Measurements from ENCODE around the gene PIM3. TPM values are rescaled to one million over a fixed set of nuclear protein-coding genes. Genes with fewer than 3 reads are reported as not detected.

PIM3 gene
- total RNA-seq, 4 donors from 2014 or later = 43.8 to 75.7 (median 52.1) TPM

DNA sequence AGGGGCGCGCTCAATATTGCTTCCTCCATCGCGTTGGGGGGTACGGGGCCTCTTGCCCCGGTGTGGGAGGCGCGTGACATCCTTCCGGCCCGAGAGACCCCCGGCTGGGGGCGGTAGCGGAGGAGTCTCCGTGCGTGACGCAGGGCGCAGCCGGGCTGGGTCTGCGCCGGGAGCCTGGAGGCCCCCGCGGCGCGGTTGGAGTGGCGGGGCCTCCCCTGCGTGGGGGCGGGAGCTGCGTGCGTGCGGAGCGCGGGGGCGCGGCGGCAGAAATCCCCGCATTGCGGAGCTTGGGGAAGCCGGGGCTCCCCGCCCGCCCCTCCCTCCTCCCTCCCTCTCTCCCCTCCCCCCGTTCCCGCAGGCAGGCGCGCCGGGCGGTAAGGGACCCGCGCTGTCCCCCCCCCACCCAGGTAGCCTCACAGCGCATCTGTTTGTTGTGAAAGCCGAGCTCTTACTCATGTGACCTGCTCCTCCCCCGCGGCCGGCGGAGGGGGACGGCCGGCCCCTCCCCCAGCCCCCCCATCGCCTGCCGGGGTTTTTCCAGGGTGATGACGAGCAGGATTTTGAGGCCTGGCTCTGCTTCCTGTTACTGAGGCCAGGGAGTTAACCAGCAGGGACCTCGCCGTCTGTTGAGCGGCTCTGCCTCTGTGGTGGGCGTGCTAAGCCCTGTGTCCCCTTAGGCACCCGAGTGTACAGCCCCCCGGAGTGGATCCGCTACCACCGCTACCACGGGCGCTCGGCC is 1.6 kb downstream of the PIM3 start:
- peak in 2 of 4 donors; percentile 14 to 69 for TF ChIP-seq POLR2A (IDR thresholded peaks at IDR 0.05)
- TF ChIP-seq, protein P1, sequence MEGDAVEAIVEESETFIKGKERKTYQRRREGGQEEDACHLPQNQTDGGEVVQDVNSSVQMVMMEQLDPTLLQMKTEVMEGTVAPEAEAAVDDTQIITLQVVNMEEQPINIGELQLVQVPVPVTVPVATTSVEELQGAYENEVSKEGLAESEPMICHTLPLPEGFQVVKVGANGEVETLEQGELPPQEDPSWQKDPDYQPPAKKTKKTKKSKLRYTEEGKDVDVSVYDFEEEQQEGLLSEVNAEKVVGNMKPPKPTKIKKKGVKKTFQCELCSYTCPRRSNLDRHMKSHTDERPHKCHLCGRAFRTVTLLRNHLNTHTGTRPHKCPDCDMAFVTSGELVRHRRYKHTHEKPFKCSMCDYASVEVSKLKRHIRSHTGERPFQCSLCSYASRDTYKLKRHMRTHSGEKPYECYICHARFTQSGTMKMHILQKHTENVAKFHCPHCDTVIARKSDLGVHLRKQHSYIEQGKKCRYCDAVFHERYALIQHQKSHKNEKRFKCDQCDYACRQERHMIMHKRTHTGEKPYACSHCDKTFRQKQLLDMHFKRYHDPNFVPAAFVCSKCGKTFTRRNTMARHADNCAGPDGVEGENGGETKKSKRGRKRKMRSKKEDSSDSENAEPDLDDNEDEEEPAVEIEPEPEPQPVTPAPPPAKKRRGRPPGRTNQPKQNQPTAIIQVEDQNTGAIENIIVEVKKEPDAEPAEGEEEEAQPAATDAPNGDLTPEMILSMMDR (IDR thresholded peaks at IDR 0.05) = no peak
- no peaks in the 10 kb centered on the region for H3K9me3 ChIP-seq
- H3K27ac ChIP-seq = peak overlapping the region; percentile 95 to 100 (median 99)
- intact Hi-C loops (cut with DNase I) = no loop called here
- peaks cover 53 to 69% (median 57%) of the 10 kb centered on the region in 3 donors for H3K4me1 ChIP-seq
- no peak for DNase-seq
- H3K36me3 ChIP-seq = peaks cover 23 to 45% (median 29%) of the 10 kb centered on the region in 3 donors
- H3K27me3 ChIP-seq = no peaks in the 10 kb centered on the region
- WGBS, 2 donors = 20% methylated on average over 1 of the region's 70 CpGs; no CpG with 5 or more reads in 1 of the 2 donors
- H3K4me3 ChIP-seq = peak overlapping the region; percentile 70 to 92 (median 82)

DNA sequence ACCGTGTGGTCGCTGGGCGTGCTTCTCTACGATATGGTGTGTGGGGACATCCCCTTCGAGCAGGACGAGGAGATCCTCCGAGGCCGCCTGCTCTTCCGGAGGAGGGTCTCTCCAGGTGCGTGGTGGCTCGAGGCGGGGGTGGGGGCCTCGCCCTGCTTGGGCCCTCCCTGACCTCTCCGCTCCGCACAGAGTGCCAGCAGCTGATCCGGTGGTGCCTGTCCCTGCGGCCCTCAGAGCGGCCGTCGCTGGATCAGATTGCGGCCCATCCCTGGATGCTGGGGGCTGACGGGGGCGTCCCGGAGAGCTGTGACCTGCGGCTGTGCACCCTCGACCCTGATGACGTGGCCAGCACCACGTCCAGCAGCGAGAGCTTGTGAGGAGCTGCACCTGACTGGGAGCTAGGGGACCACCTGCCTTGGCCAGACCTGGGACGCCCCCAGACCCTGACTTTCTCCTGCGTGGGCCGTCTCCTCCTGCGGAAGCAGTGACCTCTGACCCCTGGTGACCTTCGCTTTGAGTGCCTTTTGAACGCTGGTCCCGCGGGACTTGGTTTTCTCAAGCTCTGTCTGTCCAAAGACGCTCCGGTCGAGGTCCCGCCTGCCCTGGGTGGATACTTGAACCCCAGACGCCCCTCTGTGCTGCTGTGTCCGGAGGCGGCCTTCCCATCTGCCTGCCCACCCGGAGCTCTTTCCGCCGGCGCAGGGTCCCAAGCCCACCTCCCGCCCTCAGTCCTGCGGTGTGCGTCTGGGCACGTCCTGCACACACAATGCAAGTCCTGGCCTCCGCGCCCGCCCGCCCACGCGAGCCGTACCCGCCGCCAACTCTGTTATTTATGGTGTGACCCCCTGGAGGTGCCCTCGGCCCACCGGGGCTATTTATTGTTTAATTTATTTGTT is 2.4 kb downstream of the PIM3 start:
- no peak for DNase-seq
- peak overlapping the region; percentile 70 to 92 (median 82) for H3K4me3 ChIP-seq
- no peaks in the 10 kb centered on the region for H3K9me3 ChIP-seq
- peak overlapping the region; percentile 95 to 100 (median 99) for H3K27ac ChIP-seq
- H3K4me1 ChIP-seq = peaks cover 61 to 77% (median 65%) of the 10 kb centered on the region in 3 donors
- intact Hi-C loops (cut with DNase I) = no loop called here
- TF ChIP-seq, protein P1 (IDR thresholded peaks at IDR 0.05) = peak in 1 of 6 experiments; percentile 3
- TF ChIP-seq POLR2A (IDR thresholded peaks at IDR 0.05) = no peak
- 27 to 46% methylated on average over 10 to 27 of the region's 63 CpGs for WGBS, 2 donors
- H3K27me3 ChIP-seq = no peaks in the 10 kb centered on the region
- H3K36me3 ChIP-seq = peaks cover 23 to 45% (median 29%) of the 10 kb centered on the region in 3 donors

DNA sequence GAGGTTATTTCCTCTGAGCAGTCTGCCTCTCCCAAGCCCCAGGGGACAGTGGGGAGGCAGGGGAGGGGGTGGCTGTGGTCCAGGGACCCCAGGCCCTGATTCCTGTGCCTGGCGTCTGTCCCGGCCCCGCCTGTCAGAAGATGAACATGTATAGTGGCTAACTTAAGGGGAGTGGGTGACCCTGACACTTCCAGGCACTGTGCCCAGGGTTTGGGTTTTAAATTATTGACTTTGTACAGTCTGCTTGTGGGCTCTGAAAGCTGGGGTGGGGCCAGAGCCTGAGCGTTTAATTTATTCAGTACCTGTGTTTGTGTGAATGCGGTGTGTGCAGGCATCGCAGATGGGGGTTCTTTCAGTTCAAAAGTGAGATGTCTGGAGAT is 3.1 kb downstream of the PIM3 start:
- WGBS, 2 donors = 34 to 36% methylated on average over 6 of the region's 6 CpGs
- peak overlapping the region; percentile 70 to 92 (median 82) for H3K4me3 ChIP-seq
- no peak for TF ChIP-seq POLR2A (IDR thresholded peaks at IDR 0.05)
- TF ChIP-seq, protein P1 (IDR thresholded peaks at IDR 0.05) = no peak
- H3K27me3 ChIP-seq = no peaks in the 10 kb centered on the region
- intact Hi-C loops (cut with DNase I) = no loop called here
- peaks cover 23 to 45% (median 29%) of the 10 kb centered on the region in 3 donors for H3K36me3 ChIP-seq
- no peaks in the 10 kb centered on the region for H3K9me3 ChIP-seq
- H3K27ac ChIP-seq = peak overlapping the region; percentile 95 to 100 (median 99)
- no peak for DNase-seq
- peaks cover 63 to 78% (median 71%) of the 10 kb centered on the region in 3 donors for H3K4me1 ChIP-seq

DNA sequence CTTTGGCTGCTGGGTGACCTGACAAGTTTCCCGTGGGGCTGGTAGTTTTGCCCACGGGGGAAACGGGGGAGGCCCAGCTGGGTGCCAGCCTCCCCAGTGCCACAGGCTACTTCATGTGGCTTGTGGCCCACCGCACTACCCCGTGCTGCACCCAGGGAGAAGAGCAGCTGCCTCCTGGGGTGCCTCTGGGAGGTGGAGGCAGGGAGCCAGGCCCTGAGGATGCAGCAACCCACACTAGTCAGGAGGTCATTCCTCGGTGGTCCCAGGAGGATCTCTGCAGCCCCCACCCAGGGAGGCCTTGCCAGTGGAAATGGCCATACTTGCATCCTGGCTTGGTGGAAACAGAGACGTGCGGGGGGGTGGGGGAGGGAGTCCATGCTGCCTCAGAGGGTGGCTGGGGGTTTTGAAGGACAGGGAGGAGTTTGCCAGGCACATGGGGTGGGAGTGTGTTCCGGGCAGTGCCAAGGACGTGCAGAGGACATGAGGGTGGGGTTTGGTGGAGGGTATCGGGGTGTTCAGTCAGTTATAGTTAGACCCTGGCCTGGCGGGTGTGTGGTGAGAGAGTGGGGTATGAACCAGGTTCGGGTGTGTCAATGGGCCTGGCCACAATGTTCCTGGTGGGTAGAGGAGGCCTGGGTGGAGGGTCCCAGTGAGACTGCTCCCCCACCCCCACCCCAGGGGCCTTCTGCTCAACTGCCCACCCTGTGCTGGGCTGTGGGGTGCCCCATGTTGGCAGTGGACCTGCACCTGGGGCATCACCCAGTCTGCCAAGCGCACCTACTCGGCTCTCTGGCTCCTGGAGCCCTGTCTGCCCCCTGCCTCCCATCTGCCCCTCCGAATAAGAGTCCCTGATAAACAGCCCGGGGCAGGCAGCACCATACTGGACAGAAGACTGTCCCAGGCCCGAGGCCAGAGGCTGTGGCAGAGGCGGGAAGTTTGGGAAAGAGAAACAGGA is 3.8 kb downstream of the PIM3 start:
- no peak for DNase-seq
- WGBS, 2 donors = 46 to 65% methylated on average over 5 to 10 of the region's 19 CpGs
- Histone ChIP-seq H3K27me3 (no peaks in the 10 kb centered on the region), H3K27ac (peak overlapping the region; percentile 16 to 100 (median 92)), H3K4me1 (peaks cover 62 to 78% (median 70%) of the 10 kb centered on the region in 3 donors), H3K9me3 (no peaks in the 10 kb centered on the region), H3K4me3 (peak overlapping the region in 3 of 4 donors; percentile 78 to 92 (median 86)), H3K36me3 (peaks cover 23 to 45% (median 29%) of the 10 kb centered on the region in 3 donors)
- TF ChIP-seq POLR2A (IDR thresholded peaks at IDR 0.05) = no peak
- TF ChIP-seq, protein P1 (IDR thresholded peaks at IDR 0.05) = no peak
- intact Hi-C loops (cut with DNase I) = no loop called here
